Measurements from ENCODE around the gene ADAMTSL3.
"Not testable (repeated sequence)": the region's sequence is repeated elsewhere in the genome, so short reads cannot be mapped to it uniquely, and the experiment has no call there.

Gene ADAMTSL3

GRCh38 chr15:83746231-83746630 lies 92.3 kb downstream of the ADAMTSL3 start:
- DNase-seq (ENCODE audit: low read depth): no peak

- DNase-seq (ENCODE audit: low read depth): peak; percentile 1
These were observed 93.3 kb downstream of the ADAMTSL3 start for GRCh38 chr15:83747050-83747717.

- DNase-seq (ENCODE audit: low read depth): no peak
These were observed 93.8 kb downstream of the ADAMTSL3 start for GRCh38 chr15:83747718-83748110.

GRCh38 chr15:83753872-83754493 lies 100.1 kb downstream of the ADAMTSL3 start:
- DNase-seq (ENCODE audit: low read depth): no peak

- not testable (repeated sequence) for DNase-seq (ENCODE audit: low read depth)
These were observed 103.4 kb downstream of the ADAMTSL3 start for GRCh38 chr15:83757291-83757690.

GRCh38 chr15:83762367-83762766 lies 108.4 kb downstream of the ADAMTSL3 start:
- no peak for DNase-seq (ENCODE audit: low read depth)

GRCh38 chr15:83764201-83764838 lies 110.4 kb downstream of the ADAMTSL3 start:
- DNase-seq (ENCODE audit: low read depth): no peak

- no peak for DNase-seq (ENCODE audit: low read depth)
These were observed 112.4 kb downstream of the ADAMTSL3 start for GRCh38 chr15:83766339-83766738.

GRCh38 chr15:83767741-83768140 lies 113.8 kb downstream of the ADAMTSL3 start:
- DNase-seq (ENCODE audit: low read depth): no peak

- no peak for DNase-seq (ENCODE audit: low read depth)
These were observed 115.6 kb downstream of the ADAMTSL3 start for GRCh38 chr15:83769411-83769999.

GRCh38 chr15:83775738-83776137 lies 121.8 kb downstream of the ADAMTSL3 start:
- no peak for DNase-seq (ENCODE audit: low read depth)

GRCh38 chr15:83776986-83777385 lies 123.1 kb downstream of the ADAMTSL3 start:
- no peak for DNase-seq (ENCODE audit: low read depth)

- DNase-seq (ENCODE audit: low read depth): no peak
These were observed 129.3 kb downstream of the ADAMTSL3 start for GRCh38 chr15:83783227-83783626.

- DNase-seq (ENCODE audit: low read depth): no peak
These were observed 131.1 kb downstream of the ADAMTSL3 start for GRCh38 chr15:83784975-83785374.

- no peak for DNase-seq (ENCODE audit: low read depth)
These were observed 132.4 kb downstream of the ADAMTSL3 start for GRCh38 chr15:83786336-83786735.

- DNase-seq (ENCODE audit: low read depth): no peak
These were observed 139.1 kb downstream of the ADAMTSL3 start for GRCh38 chr15:83793069-83793468.

- no peak for DNase-seq (ENCODE audit: low read depth)
These were observed 140.3 kb downstream of the ADAMTSL3 start for GRCh38 chr15:83794209-83794608.

- DNase-seq (ENCODE audit: low read depth): no peak
These were observed 155.4 kb downstream of the ADAMTSL3 start for GRCh38 chr15:83809345-83809744.

GRCh38 chr15:83810110-83810509 lies 156.2 kb downstream of the ADAMTSL3 start:
- no peak for DNase-seq (ENCODE audit: low read depth)

- DNase-seq (ENCODE audit: low read depth): no peak
These were observed 159.8 kb downstream of the ADAMTSL3 start for GRCh38 chr15:83813682-83814081.

GRCh38 chr15:83815506-83815905 lies 161.6 kb downstream of the ADAMTSL3 start:
- DNase-seq (ENCODE audit: low read depth): no peak

GRCh38 chr15:83816124-83816883 lies 162.4 kb downstream of the ADAMTSL3 start:
- DNase-seq (ENCODE audit: low read depth): no peak
